DMS53 treated with DMSO at 0.1 percent for 48 hours (cell line): ENCODE data around the gene SKIC2.

Experiments used
- DNase-seq: peaks from one replicate; lab custom pipeline; 2025; ENCODE audit not compliant: unreplicated experiment; lab: John Stamatoyannopoulos, UW

The SKIC2 gene

GRCh38 chr6:31945507-31946369 lies 13.2 kb upstream of the SKIC2 start, which contains the start of gene CFB:
TSS of gene CFB (plus strand) at chr6:31946095. CDS start at chr6:31946222, 127 bp downstream.
- DNase-seq: no peak

GRCh38 chr6:31946370-31946885 lies 12.5 kb upstream of the SKIC2 start:
- no peak for DNase-seq

GRCh38 chr6:31947070-31947675 lies 11.8 kb upstream of the SKIC2 start:
- no peak for DNase-seq

DNA sequence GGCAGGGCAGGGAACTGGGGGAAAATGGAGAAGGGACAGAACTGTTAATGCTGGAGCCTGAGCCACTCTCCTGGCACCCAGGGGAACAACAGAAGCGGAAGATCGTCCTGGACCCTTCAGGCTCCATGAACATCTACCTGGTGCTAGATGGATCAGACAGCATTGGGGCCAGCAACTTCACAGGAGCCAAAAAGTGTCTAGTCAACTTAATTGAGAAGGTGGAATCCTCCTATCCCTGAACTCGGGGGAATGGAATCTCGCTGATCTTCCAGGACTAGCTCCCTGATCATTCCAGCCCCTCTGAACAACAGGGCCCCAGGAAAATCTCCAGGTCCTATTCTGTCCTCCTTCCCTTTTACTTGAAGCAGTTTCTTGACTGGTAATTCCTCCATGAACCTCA lies 11.1 kb upstream of the SKIC2 start:
- no peak for DNase-seq

GRCh38 chr6:31948306-31948705 lies 10.7 kb upstream of the SKIC2 start:
- DNase-seq: no peak

GRCh38 chr6:31948753-31949413 lies 10.1 kb upstream of the SKIC2 start:
- peak; percentile 25 for DNase-seq

GRCh38 chr6:31949926-31950548 lies 8.9 kb upstream of the SKIC2 start:
- DNase-seq: no peak

GRCh38 chr6:31952140-31952805 lies 6.7 kb upstream of the SKIC2 start:
- peak; percentile 21 for DNase-seq

DNA sequence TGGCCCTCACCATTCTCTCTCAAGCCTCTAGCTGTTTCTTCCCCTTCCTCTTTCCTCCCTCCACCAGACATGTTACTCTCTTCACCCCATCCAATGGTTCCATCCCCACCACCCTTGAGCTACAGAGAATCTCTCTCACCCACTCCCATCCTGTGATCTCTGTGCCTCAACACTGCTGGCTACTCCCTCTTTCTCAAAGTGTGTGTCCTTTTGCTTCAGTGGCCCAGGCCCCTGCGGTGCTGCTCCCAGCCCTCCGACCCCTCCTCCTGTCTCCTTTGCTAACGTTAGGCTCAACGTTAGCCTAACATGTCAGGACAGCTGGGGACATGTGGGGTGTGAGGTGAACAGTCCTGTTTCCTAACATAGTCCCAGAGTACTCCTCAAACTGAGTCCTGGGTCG lies 6.1 kb upstream of the SKIC2 start:
- no peak for DNase-seq

DNA sequence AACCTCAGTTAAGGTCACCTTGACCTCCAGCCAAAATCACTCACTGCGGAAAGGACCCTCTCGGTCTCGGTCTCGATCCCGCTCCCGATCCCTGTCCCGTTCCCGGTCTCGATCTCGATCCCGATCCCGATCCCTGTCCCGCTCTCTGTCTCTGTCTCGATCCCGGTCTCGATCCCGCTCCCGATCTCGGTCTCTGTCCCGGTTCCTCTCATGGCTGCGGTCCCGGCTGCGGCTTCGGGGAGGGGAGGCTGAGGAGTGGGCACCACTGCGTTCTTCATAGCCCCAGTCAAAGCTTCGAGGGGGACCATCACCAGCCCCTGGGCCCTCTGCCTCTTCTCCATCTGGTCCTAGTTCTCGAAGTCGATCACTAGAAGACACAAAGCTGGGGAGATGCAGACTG lies 4.5 kb upstream of the SKIC2 start:
- DNase-seq: no peak

GRCh38 chr6:31956796-31957195 lies 2.2 kb upstream of the SKIC2 start:
- DNase-seq: no peak

DNA sequence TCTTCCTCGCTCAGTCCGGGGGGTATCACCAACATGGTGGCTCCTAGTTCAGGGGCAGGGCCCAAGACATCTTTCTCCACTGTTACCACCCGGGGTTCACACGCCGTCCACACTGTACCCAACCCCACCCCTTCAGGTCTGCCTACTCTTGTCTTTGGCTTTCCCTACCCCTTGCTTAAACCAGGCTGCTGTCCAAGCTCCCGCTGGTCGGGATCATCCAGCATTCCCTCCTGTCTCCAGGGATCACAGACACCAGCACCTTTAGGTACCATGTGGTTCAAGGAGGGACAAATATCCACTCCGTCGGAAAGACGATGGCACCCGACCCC lies 599 bp upstream of the SKIC2 start:
- DNase-seq: no peak

- DNase-seq: no peak
These were observed 2.6 kb downstream of the SKIC2 start for GRCh38 chr6:31961616-31962015.

GRCh38 chr6:31963921-31964320 lies 4.9 kb downstream of the SKIC2 start:
- DNase-seq: no peak

DNA sequence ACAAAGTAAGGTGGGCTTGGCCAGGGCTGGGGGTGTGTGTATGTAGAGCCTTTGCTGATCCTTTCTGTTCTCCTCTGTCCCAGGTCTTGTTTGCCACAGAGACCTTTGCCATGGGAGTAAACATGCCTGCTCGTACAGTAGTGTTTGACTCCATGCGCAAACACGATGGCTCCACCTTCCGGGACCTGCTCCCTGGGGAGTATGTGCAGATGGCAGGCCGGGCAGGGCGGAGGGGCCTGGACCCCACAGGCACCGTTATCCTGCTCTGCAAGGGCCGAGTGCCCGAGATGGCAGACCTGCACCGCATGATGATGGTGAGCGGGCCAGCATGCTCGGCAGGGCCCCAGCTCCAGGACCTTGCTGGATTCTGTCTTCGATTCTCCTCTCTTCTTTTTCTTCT lies 6.7 kb downstream of the SKIC2 start:
- no peak for DNase-seq

DNA sequence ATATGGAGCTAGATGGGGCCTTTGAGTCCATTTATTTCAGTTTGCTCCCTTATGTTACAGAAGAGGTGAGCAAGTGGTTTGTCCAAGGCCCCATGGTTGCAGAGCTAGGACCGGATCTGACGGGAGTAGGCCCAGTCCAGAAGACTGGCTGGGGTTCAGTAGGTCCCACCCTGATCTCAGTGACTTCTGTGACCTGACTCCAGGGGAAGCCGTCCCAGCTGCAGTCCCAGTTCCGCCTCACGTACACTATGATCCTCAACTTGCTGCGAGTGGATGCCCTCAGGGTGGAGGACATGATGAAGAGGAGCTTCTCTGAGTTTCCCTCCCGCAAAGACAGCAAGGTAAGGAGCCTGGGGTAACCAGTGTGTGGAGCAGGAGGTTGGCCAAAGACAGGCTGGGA lies 7.5 kb downstream of the SKIC2 start:
- DNase-seq: no peak

- DNase-seq: no peak
These were observed 8.3 kb downstream of the SKIC2 start for GRCh38 chr6:31966997-31967925.

DNA sequence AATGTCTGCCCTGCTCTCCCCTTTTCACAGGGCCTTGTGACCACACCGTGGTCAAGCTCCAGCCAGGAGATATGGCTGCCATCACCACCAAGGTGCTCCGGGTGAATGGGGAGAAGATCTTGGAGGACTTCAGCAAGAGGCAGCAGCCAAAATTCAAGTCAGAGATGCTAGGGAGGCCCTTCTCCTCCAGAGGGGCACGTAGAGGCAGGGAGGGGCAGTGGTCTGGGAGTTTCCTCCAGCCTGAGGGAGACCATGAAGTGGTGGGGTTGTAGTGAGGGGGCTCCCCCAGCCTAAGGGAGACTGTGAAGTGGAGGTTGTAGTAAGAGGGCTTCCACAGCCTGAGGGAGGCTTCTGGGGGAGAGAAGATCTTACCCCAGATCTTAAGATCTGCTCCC lies 8.9 kb downstream of the SKIC2 start:
- DNase-seq: no peak

DNA sequence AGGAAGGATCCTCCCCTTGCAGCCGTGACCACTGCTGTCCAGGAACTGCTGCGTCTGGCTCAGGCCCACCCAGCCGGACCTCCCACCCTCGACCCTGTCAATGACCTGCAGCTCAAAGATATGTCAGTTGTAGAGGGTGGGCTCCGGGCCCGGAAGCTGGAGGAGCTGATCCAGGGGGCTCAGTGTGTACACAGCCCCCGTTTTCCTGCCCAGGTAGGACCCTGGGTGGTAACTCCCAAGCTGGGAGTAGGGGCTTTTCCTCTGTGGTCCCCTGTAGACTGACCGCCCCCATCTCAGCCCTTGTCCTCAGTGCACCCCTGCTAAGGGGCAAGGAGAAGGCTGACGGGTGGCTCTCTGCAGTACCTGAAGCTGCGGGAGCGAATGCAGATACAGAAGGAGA lies 9.4 kb downstream of the SKIC2 start:
- no peak for DNase-seq
